GM19463 (cell line): ENCODE measurements around the gene GOLGA8H.
A peak's percentile ranks its signal among the peaks of the same experiment; 100 is the strongest.
"Not testable (repeated sequence)": the region's sequence is repeated elsewhere in the genome, so short reads cannot be mapped to it uniquely, and the experiment has no call there.

ENCODE experiments used
- ATAC-seq: cut with Tn5 transposase; IDR thresholded peaks from one replicate; pipeline ENCODE4 v1.9.1; 2021; ENCODE audit warnings: mild to moderate bottlenecking, moderate library complexity; ENCODE audit not compliant: unreplicated experiment

GOLGA8H gene

GRCh38 chr15:30603796-30604195, at the start of gene GOLGA8H:
GOLGA8H (plus strand) TSS chr15:30604028; CDS start chr15:30604126, 98 bp downstream.
- ATAC-seq, result not testable (repeated sequence)

GRCh38 chr15:30566949-30567348, 36.9 kb upstream of the GOLGA8H start:
- ATAC-seq, result not testable (repeated sequence)

- not testable (repeated sequence) for ATAC-seq
These were observed 30.8 kb upstream of the GOLGA8H start for GRCh38 chr15:30573012-30573491.

- ATAC-seq, result not testable (repeated sequence)
These were observed 24.3 kb upstream of the GOLGA8H start for GRCh38 chr15:30579394-30579970.

GRCh38 chr15:30580716-30581115, 23.1 kb upstream of the GOLGA8H start:
- not testable (repeated sequence) for ATAC-seq

- ATAC-seq, result not testable (repeated sequence)
These were observed 4.9 kb upstream of the GOLGA8H start for GRCh38 chr15:30598953-30599352.

GRCh38 chr15:30612271-30612670, 8.4 kb downstream of the GOLGA8H start:
- not testable (repeated sequence) for ATAC-seq

- not testable (repeated sequence) for ATAC-seq
These were observed 17.5 kb downstream of the GOLGA8H start for GRCh38 chr15:30621342-30621741.

GRCh38 chr15:30625436-30626193, 21.8 kb downstream of the GOLGA8H start, which contains the start of gene ARHGAP11B:
ARHGAP11B (plus strand) TSS chr15:30626128.
- ATAC-seq, result peak; percentile 93

GRCh38 chr15:30626194-30626565, 22.4 kb downstream of the GOLGA8H start:
- not testable (repeated sequence) for ATAC-seq

- not testable (repeated sequence) for ATAC-seq
These were observed 22.8 kb downstream of the GOLGA8H start for GRCh38 chr15:30626632-30627031.

GRCh38 chr15:30650012-30650929, 46.4 kb downstream of the GOLGA8H start:
- ATAC-seq, result peak; percentile 100

- not testable (repeated sequence) for ATAC-seq
These were observed 57.3 kb downstream of the GOLGA8H start for GRCh38 chr15:30661154-30661553.
